OCI-LY3 (cell line): ENCODE measurements around the gene DAZAP1.

Source experiments
- EZH2phosphoT487 ChIP-seq: fragments of 200-600 bp; shearing (Covaris generic); IDR thresholded peaks from 2 replicates; pipeline ENCODE4 v1.6.1; 2018; ENCODE audit warnings: antibody characterized with exemption, mixed run types, low read depth
- TF ChIP-seq, protein P1 (sequence below): fragments of 200-600, 300-600 bp; sonication (generic); IDR thresholded peaks from 2 replicates; pipeline ENCODE4 v1.5.1; 2014; ENCODE audit warnings: antibody characterized with exemption, low read length, low read depth

DNA sequence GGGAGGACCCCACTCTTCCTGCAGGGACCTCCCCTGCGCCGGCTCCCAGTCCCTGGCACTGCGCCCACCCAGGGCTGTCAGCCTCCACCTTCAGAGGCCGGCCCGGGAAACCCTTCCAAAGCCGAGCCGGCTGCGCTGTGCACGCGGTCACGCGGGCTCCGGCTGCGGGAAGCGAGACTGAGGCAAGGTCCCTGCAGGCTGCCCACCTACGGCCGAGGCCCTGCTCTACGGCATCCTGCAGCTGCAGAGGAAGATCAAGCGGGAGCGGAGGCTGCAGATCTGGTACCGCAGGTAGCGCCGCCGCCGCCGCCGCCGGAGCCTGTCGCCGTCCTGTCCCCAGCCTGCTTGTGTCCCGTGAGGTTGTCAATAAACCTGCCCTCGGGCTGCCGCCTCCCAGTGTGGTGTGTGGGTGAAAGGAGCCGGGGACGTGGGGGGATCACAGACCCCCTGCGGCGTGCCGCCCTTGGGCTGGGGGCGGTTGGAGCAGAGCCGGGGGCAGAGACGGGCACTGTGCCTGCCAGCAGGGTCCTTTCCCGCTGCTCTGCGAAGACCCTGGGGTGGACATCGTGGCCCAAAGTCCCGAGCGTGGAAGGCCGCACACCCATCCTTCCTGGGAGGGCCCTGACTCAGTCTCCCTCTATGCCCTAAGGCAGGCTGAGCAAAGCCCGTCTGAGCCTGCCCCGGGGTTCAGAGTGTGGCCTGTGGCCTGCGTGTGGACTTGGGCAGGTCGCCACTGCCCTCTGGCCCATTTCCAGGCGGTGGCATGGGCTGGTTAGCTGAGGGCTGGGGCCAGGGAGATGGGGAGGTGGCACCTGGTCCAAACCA lies 12.0 kb upstream of the DAZAP1 start:
- TF ChIP-seq, protein P1, sequence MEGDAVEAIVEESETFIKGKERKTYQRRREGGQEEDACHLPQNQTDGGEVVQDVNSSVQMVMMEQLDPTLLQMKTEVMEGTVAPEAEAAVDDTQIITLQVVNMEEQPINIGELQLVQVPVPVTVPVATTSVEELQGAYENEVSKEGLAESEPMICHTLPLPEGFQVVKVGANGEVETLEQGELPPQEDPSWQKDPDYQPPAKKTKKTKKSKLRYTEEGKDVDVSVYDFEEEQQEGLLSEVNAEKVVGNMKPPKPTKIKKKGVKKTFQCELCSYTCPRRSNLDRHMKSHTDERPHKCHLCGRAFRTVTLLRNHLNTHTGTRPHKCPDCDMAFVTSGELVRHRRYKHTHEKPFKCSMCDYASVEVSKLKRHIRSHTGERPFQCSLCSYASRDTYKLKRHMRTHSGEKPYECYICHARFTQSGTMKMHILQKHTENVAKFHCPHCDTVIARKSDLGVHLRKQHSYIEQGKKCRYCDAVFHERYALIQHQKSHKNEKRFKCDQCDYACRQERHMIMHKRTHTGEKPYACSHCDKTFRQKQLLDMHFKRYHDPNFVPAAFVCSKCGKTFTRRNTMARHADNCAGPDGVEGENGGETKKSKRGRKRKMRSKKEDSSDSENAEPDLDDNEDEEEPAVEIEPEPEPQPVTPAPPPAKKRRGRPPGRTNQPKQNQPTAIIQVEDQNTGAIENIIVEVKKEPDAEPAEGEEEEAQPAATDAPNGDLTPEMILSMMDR, result no peak
- TF ChIP-seq EZH2phosphoT487, result no peak
